GM23338 (cell line): ENCODE results near the gene DSCAML1. TPM values are rescaled to one million over a fixed set of nuclear protein-coding genes. Genes with fewer than 3 reads are reported as not detected.

ENCODE experiments used
- ATAC-seq: fragments of 200-7000 bp; cut with Tn5 transposase; 3 replicates; pipeline ENCODE4 v1.9.1; 2020
- DNase-seq: peaks from one replicate; pipeline ENCODE4 v3.0.0-alpha.2; 2015; ENCODE audit warnings: low spot score
- H2AFZ ChIP-seq: fragments of 200-600 bp; sonication (generic); 2 replicates; pipeline ENCODE4 v1.8.0; 2016; ENCODE audit warnings: antibody characterized with exemption, mild to moderate bottlenecking, moderate library complexity
- H3F3A ChIP-seq: fragments of 200-600 bp; sonication (generic); replicated peaks from 2 replicates; pipeline ENCODE4 v1.8.0; 2017; ENCODE audit warnings: antibody characterized with exemption, mixed run types, low read depth
- H3K27ac ChIP-seq: fragments of 200-600 bp; sonication (generic); 2 replicates; pipeline ENCODE4 v1.6.1; 2016; ENCODE audit warnings: low read depth
- H3K27me3 ChIP-seq: fragments of 200-600 bp; sonication (generic); 2 replicates; pipeline ENCODE4 v1.8.0; 2016; ENCODE audit warnings: mild to moderate bottlenecking, mixed run types, moderate library complexity; ENCODE audit not compliant: insufficient read depth
- H3K36me3 ChIP-seq: fragments of 200-600 bp; sonication (generic); 2 replicates; pipeline ENCODE4 v1.8.0; 2016; ENCODE audit warnings: mild to moderate bottlenecking; ENCODE audit not compliant: insufficient read depth
- H3K4me1 ChIP-seq: fragments of 200-600 bp; sonication (generic); 2 replicates; pipeline ENCODE4 v1.8.0; 2016; ENCODE audit warnings: mild to moderate bottlenecking, moderate library complexity; ENCODE audit not compliant: insufficient read depth
- H3K4me2 ChIP-seq: fragments of 200-600 bp; sonication (generic); 2 replicates; pipeline ENCODE4 v1.7.1; 2017; ENCODE audit warnings: mixed run types
- H3K4me3 ChIP-seq: fragments of 200-600 bp; sonication (generic); 2 replicates; pipeline ENCODE4 v1.6.1; 2016; ENCODE audit warnings: mixed run types
- H3K79me2 ChIP-seq: fragments of 200-600 bp; sonication (generic); replicated peaks from 2 replicates; pipeline ENCODE4 v1.8.0; 2017; ENCODE audit warnings: mild to moderate bottlenecking; ENCODE audit not compliant: insufficient read depth
- H3K9me2 ChIP-seq: fragments of 200-600 bp; sonication (generic); 2 replicates; pipeline ENCODE4 v1.8.0; 2017; ENCODE audit not compliant: insufficient read depth
- H4K20me1 ChIP-seq: fragments of 200-600 bp; sonication (generic); replicated peaks from 2 replicates; pipeline ENCODE4 v1.8.0; 2017; ENCODE audit warnings: mild to moderate bottlenecking; ENCODE audit not compliant: insufficient read depth
- H3K27ac Mint-ChIP-seq: 2 replicates; pipeline ENCODE4 v1.8.0; 2020; ENCODE audit warnings: inconsistent platforms, mild to moderate bottlenecking, moderate library complexity, mixed read lengths
- H3K27me3 Mint-ChIP-seq: 3 replicates; pipeline ENCODE4 v1.8.0; 2022; ENCODE audit warnings: low read depth, mild to moderate bottlenecking, moderate library complexity, mixed read lengths, inconsistent platforms; ENCODE audit not compliant: insufficient read depth, poor library complexity
- H3K36me3 Mint-ChIP-seq: 3 replicates; pipeline ENCODE4 v1.8.0; 2021; ENCODE audit warnings: low read depth, mild to moderate bottlenecking, inconsistent platforms, moderate library complexity, mixed read lengths
- H3K4me1 Mint-ChIP-seq: 3 replicates; pipeline ENCODE4 v1.8.0; 2020; ENCODE audit warnings: mild to moderate bottlenecking, inconsistent platforms, mixed read lengths
- H3K4me3 Mint-ChIP-seq: 3 replicates; pipeline ENCODE4 v1.8.0; 2021; ENCODE audit warnings: moderate library complexity, mild to moderate bottlenecking, inconsistent platforms, mixed read lengths
- H3K9me3 Mint-ChIP-seq: 3 replicates; pipeline ENCODE4 v1.8.0; 2020; ENCODE audit warnings: moderate library complexity, mild to moderate bottlenecking, inconsistent platforms, mixed read lengths
- CREB1 ChIP-seq: fragments of 250-450 bp; sonication (Bioruptor Pico); IDR thresholded peaks from 2 replicates; pipeline ENCODE4 v1.5.0; 2020; ENCODE audit warnings: low read depth, mild to moderate bottlenecking, moderate library complexity
- CTCF ChIP-seq, 2 experiments: fragments of 200-600 bp in 1 of 2; sonication (generic) in 1 of 2; conservative IDR thresholded peaks; 2 replicates each; pipeline versions ENCODE4 v1.5.1 to v1.6.1; 2016 to 2017; ENCODE audit warnings: antibody characterized with exemption in 2 of 2, low read depth in 2 of 2, mild to moderate bottlenecking in 2 of 2, moderate library complexity in 1 of 2
- ETS1 ChIP-seq: IDR thresholded peaks from 2 replicates; pipeline ENCODE4 v1.6.1; 2016; ENCODE audit warnings: antibody characterized with exemption
- EZH2 ChIP-seq: fragments of 200-600 bp; sonication (generic); IDR thresholded peaks from one replicate; pipeline ENCODE4 v1.8.0; 2017; ENCODE audit warnings: antibody characterized with exemption, mild to moderate bottlenecking, low read depth; ENCODE audit not compliant: unreplicated experiment
- NANOG ChIP-seq: IDR thresholded peaks from 2 replicates; pipeline ENCODE4 v1.6.1; 2016; ENCODE audit warnings: antibody characterized with exemption, borderline replicate concordance
- POLR2AphosphoS5 ChIP-seq: IDR thresholded peaks from 2 replicates; pipeline ENCODE4 v1.6.1; 2016; ENCODE audit warnings: antibody characterized with exemption, low read depth
- STAT1 ChIP-seq: IDR thresholded peaks from one replicate; pipeline ENCODE4 v1.6.1; 2016; ENCODE audit warnings: antibody characterized with exemption; ENCODE audit not compliant: unreplicated experiment
- ZNF331 ChIP-seq: fragments of 250-450 bp; sonication (Bioruptor Pico); IDR thresholded peaks from 2 replicates; pipeline ENCODE4 v1.5.0; 2020; ENCODE audit warnings: low read depth, mild to moderate bottlenecking, moderate library complexity
- polyA plus RNA-seq: library from polyadenylated mRNA; unstranded; fragments of >200 nt; fragmentation: Nextera tagmentation; extraction: Ambion mirVana; gene quantifications from 2 replicates; pipeline ENCODE4 v1.2.1, GENCODE V29; 2016
- total RNA-seq: library from RNA; depleted of rRNA; stranded (reverse); fragments of >200 nt; shearing (Covaris generic); gene quantifications from 2 replicates; pipeline ENCODE4 v1.2.3, GENCODE V29; 2014
- TF ChIP-seq, protein P1 (sequence below): IDR thresholded peaks from one replicate; pipeline ENCODE4 v1.6.1; 2018; ENCODE audit warnings: antibody characterized with exemption; ENCODE audit not compliant: unreplicated experiment

DSCAML1 gene
- total and polyA plus RNA-seq, 2 experiments from 2014 or later: 0.17 TPM; not detected in 1

GRCh38 chr11:117676501-117676900 lies 120.5 kb downstream of the DSCAML1 start:
- H3K4me1 ChIP-seq: peaks cover 32% of the 10 kb centered on the region
- peaks cover 50% of the 10 kb centered on the region for H3K4me1 Mint-ChIP-seq
- no peak overlapping the region for H3K4me3 ChIP-seq

GRCh38 chr11:117673602-117674001 lies 123.4 kb downstream of the DSCAML1 start:
- H3K27ac Mint-ChIP-seq: no peak overlapping the region
- Histone ChIP-seq H3K36me3 (no peaks in the 10 kb centered on the region), H3K4me2 (no peak overlapping the region), H3F3A (0 out of 2 replicates have a peak, but pooled peaks cover 6% of the 10 kb centered on the region), H3K9me2 (no peaks in the 10 kb centered on the region), H3K4me3 (no peak overlapping the region), H3K4me1 (peaks cover 22% of the 10 kb centered on the region), H4K20me1 (no peaks in the 10 kb centered on the region), H3K27me3 (no peaks in the 10 kb centered on the region), H3K79me2 (no peaks in the 10 kb centered on the region), H2AFZ (no peak overlapping the region), H3K27ac (no peak overlapping the region)
- ATAC-seq (no peak), DNase-seq (no peak)
- no peak overlapping the region for H3K4me3 Mint-ChIP-seq
- H3K36me3 Mint-ChIP-seq: no peaks in the 10 kb centered on the region
- no peak for TF ChIP-seq CTCF (conservative IDR thresholded peaks at IDR 0.05; ENCODE audit: low read depth in 2 of 2)
- TF ChIP-seq NANOG: no peak
- TF ChIP-seq EZH2: no peak
- H3K4me1 Mint-ChIP-seq: peaks cover 47% of the 10 kb centered on the region
- H3K9me3 Mint-ChIP-seq: no peaks in the 10 kb centered on the region
- H3K27me3 Mint-ChIP-seq: peaks cover 9% of the 10 kb centered on the region

More at GRCh38 chr11:117676501-117676900, 120.5 kb downstream of the DSCAML1 start:
- H4K20me1 ChIP-seq: no peaks in the 10 kb centered on the region
- H3K27me3 ChIP-seq: no peaks in the 10 kb centered on the region
- no peak overlapping the region for H3K4me3 Mint-ChIP-seq
- H3K79me2 ChIP-seq: no peaks in the 10 kb centered on the region
- no peak overlapping the region for H3K4me2 ChIP-seq
- DNase-seq (no peak), ATAC-seq (no peak)
- H3K36me3 ChIP-seq: no peaks in the 10 kb centered on the region
- no peaks in the 10 kb centered on the region for H3F3A ChIP-seq
- peaks cover 7% of the 10 kb centered on the region for H3K27me3 Mint-ChIP-seq
- no peak overlapping the region for H3K27ac ChIP-seq
- no peaks in the 10 kb centered on the region for H3K36me3 Mint-ChIP-seq
- no peak overlapping the region for H2AFZ ChIP-seq
- H3K9me3 Mint-ChIP-seq: no peaks in the 10 kb centered on the region
- no peak overlapping the region for H3K27ac Mint-ChIP-seq
- H3K9me2 ChIP-seq: no peaks in the 10 kb centered on the region
- TF ChIP-seq POLR2AphosphoS5: no peak
- no peak for TF ChIP-seq ZNF331 (CRISPR knock-in tag)
- TF ChIP-seq CREB1 (CRISPR knock-in tag): no peak
- no peak for TF ChIP-seq STAT1
- no peak for TF ChIP-seq EZH2

DNA sequence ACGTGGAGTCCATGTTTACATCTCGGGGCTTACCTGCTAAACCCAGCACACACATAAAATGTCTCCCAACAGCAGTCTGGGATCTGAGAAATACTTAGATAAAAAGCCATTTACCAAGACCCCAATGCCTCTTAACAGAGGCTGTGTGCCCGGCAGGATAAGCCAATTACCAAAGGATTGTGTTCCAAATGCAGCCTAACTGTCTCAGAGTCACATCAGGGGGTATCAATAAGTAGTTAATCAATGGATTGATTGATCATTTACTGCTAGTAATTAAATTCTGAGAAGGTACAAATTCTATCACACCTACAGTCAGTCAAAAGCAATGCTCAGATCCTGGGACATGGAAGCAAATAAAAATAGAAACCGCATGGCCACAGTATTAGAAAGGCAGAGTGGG lies 125.6 kb downstream of the DSCAML1 start:
- Mint-ChIP-seq H3K27ac (no peak overlapping the region), H3K36me3 (no peaks in the 10 kb centered on the region), H3K4me1 (peaks cover 58% of the 10 kb centered on the region), H3K4me3 (peak overlapping the region; percentile 47; the same call in 1 of the 3 replicates), H3K27me3 (peaks cover 9% of the 10 kb centered on the region), H3K9me3 (no peaks in the 10 kb centered on the region)
- H4K20me1 ChIP-seq: no peaks in the 10 kb centered on the region
- no peaks in the 10 kb centered on the region for H3K9me2 ChIP-seq
- H3K4me1 ChIP-seq: peaks cover 21% of the 10 kb centered on the region
- peak overlapping the region; percentile 64 for H3K4me2 ChIP-seq
- H3K4me3 ChIP-seq: no peak overlapping the region
- no peak overlapping the region for H3K27ac ChIP-seq
- DNase-seq (no peak), ATAC-seq (no peak)
- 0 out of 2 replicates have a peak, but pooled peaks cover 6% of the 10 kb centered on the region for H3F3A ChIP-seq
- H3K79me2 ChIP-seq: no peaks in the 10 kb centered on the region
- no peaks in the 10 kb centered on the region for H3K27me3 ChIP-seq
- no peak overlapping the region for H2AFZ ChIP-seq
- H3K36me3 ChIP-seq: no peaks in the 10 kb centered on the region
- no peak for TF ChIP-seq ETS1
- TF ChIP-seq, protein P1, sequence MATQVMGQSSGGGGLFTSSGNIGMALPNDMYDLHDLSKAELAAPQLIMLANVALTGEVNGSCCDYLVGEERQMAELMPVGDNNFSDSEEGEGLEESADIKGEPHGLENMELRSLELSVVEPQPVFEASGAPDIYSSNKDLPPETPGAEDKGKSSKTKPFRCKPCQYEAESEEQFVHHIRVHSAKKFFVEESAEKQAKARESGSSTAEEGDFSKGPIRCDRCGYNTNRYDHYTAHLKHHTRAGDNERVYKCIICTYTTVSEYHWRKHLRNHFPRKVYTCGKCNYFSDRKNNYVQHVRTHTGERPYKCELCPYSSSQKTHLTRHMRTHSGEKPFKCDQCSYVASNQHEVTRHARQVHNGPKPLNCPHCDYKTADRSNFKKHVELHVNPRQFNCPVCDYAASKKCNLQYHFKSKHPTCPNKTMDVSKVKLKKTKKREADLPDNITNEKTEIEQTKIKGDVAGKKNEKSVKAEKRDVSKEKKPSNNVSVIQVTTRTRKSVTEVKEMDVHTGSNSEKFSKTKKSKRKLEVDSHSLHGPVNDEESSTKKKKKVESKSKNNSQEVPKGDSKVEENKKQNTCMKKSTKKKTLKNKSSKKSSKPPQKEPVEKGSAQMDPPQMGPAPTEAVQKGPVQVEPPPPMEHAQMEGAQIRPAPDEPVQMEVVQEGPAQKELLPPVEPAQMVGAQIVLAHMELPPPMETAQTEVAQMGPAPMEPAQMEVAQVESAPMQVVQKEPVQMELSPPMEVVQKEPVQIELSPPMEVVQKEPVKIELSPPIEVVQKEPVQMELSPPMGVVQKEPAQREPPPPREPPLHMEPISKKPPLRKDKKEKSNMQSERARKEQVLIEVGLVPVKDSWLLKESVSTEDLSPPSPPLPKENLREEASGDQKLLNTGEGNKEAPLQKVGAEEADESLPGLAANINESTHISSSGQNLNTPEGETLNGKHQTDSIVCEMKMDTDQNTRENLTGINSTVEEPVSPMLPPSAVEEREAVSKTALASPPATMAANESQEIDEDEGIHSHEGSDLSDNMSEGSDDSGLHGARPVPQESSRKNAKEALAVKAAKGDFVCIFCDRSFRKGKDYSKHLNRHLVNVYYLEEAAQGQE: no peak
